Uterus (tissue), 4 donors: Measurements from ENCODE around the gene SHFL. TPM values are rescaled to one million over a fixed set of nuclear protein-coding genes. Genes with fewer than 3 reads are reported as not detected.

Source experiments
- DNase-seq, 2 donors: peaks; one replicate each; pipeline ENCODE4 v3.0.0-alpha.2; 2019 to 2020
- H3K27ac ChIP-seq, 2 donors: fragments of 200-600 bp; sonication (generic); 1 replicate in 1 of 2; 2 replicates in 1 of 2; pipeline ENCODE4 v1.5.1; 2016 to 2018
- H3K27me3 ChIP-seq, 2 donors: fragments of 200-600 bp; sonication (generic); one replicate each; pipeline ENCODE4 v1.5.1; 2018 to 2019; ENCODE audit warnings: control low read depth in 1 of 2
- H3K36me3 ChIP-seq, 2 donors: fragments of 200-600 bp; sonication (generic); one replicate each; pipeline ENCODE4 v1.5.1; 2019; ENCODE audit warnings: control low read depth in 1 of 2
- H3K4me1 ChIP-seq, 2 donors: fragments of 200-600 bp; sonication (generic); one replicate each; pipeline ENCODE4 v1.5.1; 2018 to 2019; ENCODE audit warnings: control low read depth in 1 of 2
- H3K4me3 ChIP-seq, 2 donors: fragments of 200-600 bp; sonication (generic); 1 replicate in 1 of 2; 2 replicates in 1 of 2; pipeline ENCODE4 v1.5.1; 2018 to 2019; ENCODE audit warnings: mild to moderate bottlenecking in 1 of 2
- H3K9me3 ChIP-seq, 2 donors: fragments of 200-600 bp; sonication (generic); one replicate each; pipeline ENCODE4 v1.5.1; 2019; ENCODE audit warnings: control low read depth in 1 of 2
- CTCF ChIP-seq, 4 experiments: fragments of 200-600 bp in 2 of 4; fragments of 450-650 bp in 2 of 4; sonication (generic) in 2 of 4; IDR thresholded peaks; one replicate each; pipeline ENCODE4 v1.5.1; 2016 to 2019; ENCODE audit warnings: antibody characterized with exemption in 4 of 4, mild to moderate bottlenecking in 2 of 4, moderate library complexity in 1 of 4
- POLR2A ChIP-seq, 2 donors: fragments of 450-650 bp; IDR thresholded peaks; one replicate each; pipeline ENCODE4 v1.6.1; 2016; ENCODE audit warnings: antibody characterized with exemption in 2 of 2, mild to moderate bottlenecking in 1 of 2, moderate library complexity in 1 of 2
- intact Hi-C: fragments of 100-400 bp; cut with DNase I; formaldehyde crosslinking; loops from one replicate; pipeline ENCODE4 v1.15.1; 2023; ENCODE audit warnings: low total_unique reads
- total RNA-seq, 4 donors: library from RNA; depleted of rRNA in 3 of 4; stranded (reverse); fragments of >200 nt in 3 of 4; gene quantifications; one replicate each; pipeline versions ENCODE4 v1.1.0 to v1.2.4, GENCODE V29; 2014 to 2023
- donor health status: DM: yes; HTN: yes; CAD: no.

Gene SHFL
- total RNA-seq, 4 donors from 2014 or later, result 23.2 to 79.2 (median 44.8) TPM

DNA sequence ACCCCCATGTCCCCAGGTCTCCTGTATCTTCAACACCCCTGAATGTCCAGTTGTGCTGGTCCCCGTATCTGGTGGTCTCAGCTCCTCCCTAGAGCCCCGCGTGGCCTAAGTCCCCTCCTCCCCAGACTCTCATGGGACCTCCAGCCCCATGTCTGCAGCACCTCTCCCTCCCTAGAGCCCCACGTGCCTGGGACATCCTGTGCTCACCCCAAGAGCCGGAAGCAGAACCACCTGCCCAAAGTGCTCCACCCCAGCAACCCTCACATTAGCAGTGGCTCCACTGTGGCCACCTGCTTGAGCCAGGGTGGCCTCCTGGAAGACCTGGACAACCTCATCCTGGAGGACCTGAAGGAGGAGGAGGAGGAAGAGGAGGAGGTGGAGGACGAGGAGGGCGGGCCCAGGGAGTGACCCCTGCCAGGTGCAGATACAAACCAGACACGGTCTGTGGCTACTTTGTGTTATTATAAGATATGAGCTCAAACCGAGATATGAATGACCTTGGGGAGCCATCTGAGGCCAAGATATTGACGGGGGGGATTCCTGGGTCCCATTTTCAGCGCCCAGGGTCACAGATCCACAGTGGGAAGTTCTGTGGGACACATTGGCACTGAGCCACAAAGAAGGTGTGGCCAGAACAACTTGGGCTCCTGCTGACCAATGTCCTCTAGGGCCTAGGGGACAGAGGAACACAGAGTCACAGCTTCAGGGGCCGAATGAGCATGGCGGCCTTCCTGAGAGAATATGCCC lies 6.0 kb downstream of the SHFL start:
- intact Hi-C loops, result no loop called here
- Histone ChIP-seq H3K4me3 (no peak overlapping the region), H3K36me3 (no peaks in the 10 kb centered on the region), H3K4me1 (no peaks in the 10 kb centered on the region), H3K27ac (no peak overlapping the region), H3K27me3 (no peaks in the 10 kb centered on the region), H3K9me3 (no peaks in the 10 kb centered on the region)
- TF ChIP-seq CTCF (IDR thresholded peaks at IDR 0.05) (no peak), POLR2A (IDR thresholded peaks at IDR 0.05) (no peak)
- no peak for DNase-seq

DNA sequence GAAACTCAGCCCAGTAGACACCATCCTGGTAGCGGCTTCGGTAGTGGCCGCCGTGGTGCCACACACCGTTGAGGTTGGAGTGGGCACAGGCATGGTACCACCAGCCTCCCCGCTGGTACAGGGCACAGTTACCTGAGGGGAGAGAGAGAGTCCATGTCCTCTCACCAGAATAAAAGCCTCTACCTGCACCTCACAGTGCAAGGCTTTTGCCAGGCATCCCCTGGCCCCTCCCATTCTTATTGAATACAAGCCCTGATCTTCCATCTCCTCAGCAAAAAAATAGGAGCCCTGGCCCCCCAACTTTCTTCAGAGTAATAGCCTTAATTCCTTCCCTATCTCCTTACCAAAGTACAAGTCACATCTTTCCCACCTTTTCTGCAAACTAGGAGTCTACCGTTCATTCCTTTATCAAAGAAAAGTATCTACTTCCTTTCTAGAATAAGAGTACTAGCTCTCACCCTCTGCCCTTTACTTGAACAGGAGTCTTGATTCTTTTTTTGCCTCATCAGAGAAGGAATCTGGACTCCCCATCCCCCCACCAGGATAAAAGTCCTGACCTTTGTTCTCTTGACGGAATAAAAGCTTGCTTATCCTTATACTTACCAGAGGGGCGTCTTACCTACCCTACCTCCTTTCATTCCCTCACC lies 6.7 kb downstream of the SHFL start:
- no peaks in the 10 kb centered on the region for H3K9me3 ChIP-seq
- H3K27ac ChIP-seq, result no peak overlapping the region
- H3K4me3 ChIP-seq, result no peak overlapping the region
- H3K36me3 ChIP-seq, result no peaks in the 10 kb centered on the region
- DNase-seq, result no peak
- intact Hi-C loops, result no loop called here
- TF ChIP-seq CTCF (IDR thresholded peaks at IDR 0.05), result no peak
- no peak for TF ChIP-seq POLR2A (IDR thresholded peaks at IDR 0.05)
- H3K4me1 ChIP-seq, result no peaks in the 10 kb centered on the region
- no peaks in the 10 kb centered on the region for H3K27me3 ChIP-seq

DNA sequence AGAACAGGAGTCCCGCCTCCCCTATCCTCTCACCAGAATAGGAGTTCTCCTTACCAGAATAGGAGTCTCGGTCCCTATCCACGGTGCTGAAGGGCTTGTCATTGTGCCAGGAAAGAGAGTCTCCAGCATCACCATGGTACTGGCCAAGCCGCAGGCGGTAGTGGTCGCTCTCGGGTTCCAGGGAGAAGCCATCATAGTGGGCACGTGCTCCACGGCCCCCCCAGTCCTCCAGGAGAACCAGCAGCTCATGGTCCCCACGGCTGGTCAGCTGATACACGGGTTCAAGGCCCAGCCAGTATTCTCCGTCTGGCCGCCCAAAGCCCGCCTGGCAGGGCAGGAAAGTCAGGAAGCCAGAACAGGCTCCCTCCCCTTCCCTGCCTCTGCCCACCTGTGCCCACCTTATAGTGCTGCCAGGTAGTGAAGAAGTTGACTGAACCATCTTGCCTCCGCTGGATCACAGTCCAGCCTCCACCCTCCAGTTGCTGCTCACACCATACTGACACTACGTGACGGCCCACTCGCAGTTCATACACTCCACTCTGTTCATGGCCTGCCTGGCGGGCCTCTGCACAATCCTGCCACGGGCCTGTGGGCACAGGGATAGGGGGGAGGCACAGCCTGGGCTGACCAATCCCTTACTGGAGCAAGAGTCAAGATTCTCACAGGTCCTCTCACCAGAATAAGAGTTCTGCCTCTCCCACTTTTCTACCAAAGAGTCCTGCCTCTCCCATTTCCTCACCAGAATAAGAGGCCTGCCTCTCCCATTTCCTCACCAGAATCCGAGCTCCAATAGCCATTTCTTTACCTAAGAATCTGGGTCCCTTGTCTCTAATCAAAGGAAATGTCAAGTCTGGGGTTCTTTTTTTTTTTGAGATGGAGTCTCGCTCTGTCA lies 7.4 kb downstream of the SHFL start:
- no peaks in the 10 kb centered on the region for H3K36me3 ChIP-seq
- no peak for TF ChIP-seq POLR2A (IDR thresholded peaks at IDR 0.05)
- no peak for TF ChIP-seq CTCF (IDR thresholded peaks at IDR 0.05)
- intact Hi-C loops, result no loop called here

GRCh38 chr19:10095622-10095947 lies 9.5 kb downstream of the SHFL start:
- DNase-seq, result no peak
- Histone ChIP-seq H3K4me3 (peak overlapping the region in 1 of 2 donors; percentile 18), H3K4me1 (no peaks in the 10 kb centered on the region), H3K27ac (peak overlapping the region; percentile 33 to 55), H3K27me3 (no peaks in the 10 kb centered on the region), H3K9me3 (no peaks in the 10 kb centered on the region), H3K36me3 (no peaks in the 10 kb centered on the region)
- intact Hi-C loops, result no loop called here
- TF ChIP-seq CTCF (IDR thresholded peaks at IDR 0.05) (no peak), POLR2A (IDR thresholded peaks at IDR 0.05) (no peak)

More for the DNA sequence above, 7.4 kb downstream of the SHFL start:
- H3K27me3 ChIP-seq, result no peaks in the 10 kb centered on the region
- DNase-seq, result no peak
- H3K27ac ChIP-seq, result no peak overlapping the region
- H3K9me3 ChIP-seq, result no peaks in the 10 kb centered on the region
- H3K4me3 ChIP-seq, result no peak overlapping the region
- no peaks in the 10 kb centered on the region for H3K4me1 ChIP-seq
